GM21367 (cell line): ENCODE measurements around the gene PRKAG2.
"Not testable (repeated sequence)": the region's sequence is repeated elsewhere in the genome, so short reads cannot be mapped to it uniquely, and the experiment has no call there.

Experiments used
- ATAC-seq: cut with Tn5 transposase; IDR thresholded peaks from one replicate; pipeline ENCODE4 v1.9.1; 2021; ENCODE audit not compliant: unreplicated experiment

Gene PRKAG2

GRCh38 chr7:151885202-151885580 is 8.3 kb upstream of the PRKAG2 start:
- ATAC-seq = no peak

GRCh38 chr7:151884312-151885201 is 7.6 kb upstream of the PRKAG2 start:
- ATAC-seq = no peak

- no peak for ATAC-seq
Measured at GRCh38 chr7:151883857-151884256, 6.9 kb upstream of the PRKAG2 start.

GRCh38 chr7:151882734-151883133 is 5.8 kb upstream of the PRKAG2 start:
- ATAC-seq = no peak

GRCh38 chr7:151880688-151881087 is 3.8 kb upstream of the PRKAG2 start:
- ATAC-seq = no peak

GRCh38 chr7:151877911-151878835 is 1.3 kb upstream of the PRKAG2 start:
- ATAC-seq = no peak

GRCh38 chr7:151875942-151876898 is 695 bp downstream of the PRKAG2 start:
- no peak for ATAC-seq

GRCh38 chr7:151874479-151874878 is 2.4 kb downstream of the PRKAG2 start:
- ATAC-seq = not testable (repeated sequence)

- no peak for ATAC-seq
Measured at GRCh38 chr7:151873402-151873965, 3.4 kb downstream of the PRKAG2 start.

GRCh38 chr7:151872531-151873401 is 4.1 kb downstream of the PRKAG2 start:
- no peak for ATAC-seq

- no peak for ATAC-seq
Measured at GRCh38 chr7:151871904-151872303, 5.0 kb downstream of the PRKAG2 start.

GRCh38 chr7:151871189-151871735 is 5.7 kb downstream of the PRKAG2 start:
- no peak for ATAC-seq

GRCh38 chr7:151869968-151870918 is 6.7 kb downstream of the PRKAG2 start:
- ATAC-seq = no peak

- no peak for ATAC-seq
Measured at GRCh38 chr7:151869455-151869854, 7.5 kb downstream of the PRKAG2 start.

GRCh38 chr7:151869109-151869428 is 7.8 kb downstream of the PRKAG2 start:
- no peak for ATAC-seq

GRCh38 chr7:151868396-151869108 is 8.4 kb downstream of the PRKAG2 start:
- ATAC-seq = no peak

GRCh38 chr7:151867912-151868311 is 9.0 kb downstream of the PRKAG2 start:
- no peak for ATAC-seq
